Stimulated activated naive CD8-positive, alpha-beta T cell treated with anti-CD3 and anti-CD28 coated beads, Interleukin-15, Interleukin-2, amounts not matched to agents 100 ng/mL and 50 ng/mL, for 24 hours (primary cell): Measurements from ENCODE around the gene FKBP9.

ENCODE experiments used
- H3K27ac Mint-ChIP-seq: one replicate; pipeline ENCODE4 v1.8.0; 2021; ENCODE audit warnings: mild to moderate bottlenecking, mixed read lengths
- H3K27me3 Mint-ChIP-seq: one replicate; pipeline ENCODE4 v1.8.0; 2021; ENCODE audit warnings: mixed read lengths
- H3K36me3 Mint-ChIP-seq: one replicate; pipeline ENCODE4 v1.8.0; 2021; ENCODE audit warnings: low read depth, mixed read lengths
- H3K4me1 Mint-ChIP-seq: one replicate; pipeline ENCODE4 v1.8.0; 2021; ENCODE audit warnings: low read depth, mixed read lengths
- H3K4me3 Mint-ChIP-seq: one replicate; pipeline ENCODE4 v1.8.0; 2021; ENCODE audit warnings: mild to moderate bottlenecking, mixed read lengths
- H3K9me3 Mint-ChIP-seq: one replicate; pipeline ENCODE4 v1.8.0; 2021; ENCODE audit warnings: mixed read lengths

FKBP9 gene

DNA sequence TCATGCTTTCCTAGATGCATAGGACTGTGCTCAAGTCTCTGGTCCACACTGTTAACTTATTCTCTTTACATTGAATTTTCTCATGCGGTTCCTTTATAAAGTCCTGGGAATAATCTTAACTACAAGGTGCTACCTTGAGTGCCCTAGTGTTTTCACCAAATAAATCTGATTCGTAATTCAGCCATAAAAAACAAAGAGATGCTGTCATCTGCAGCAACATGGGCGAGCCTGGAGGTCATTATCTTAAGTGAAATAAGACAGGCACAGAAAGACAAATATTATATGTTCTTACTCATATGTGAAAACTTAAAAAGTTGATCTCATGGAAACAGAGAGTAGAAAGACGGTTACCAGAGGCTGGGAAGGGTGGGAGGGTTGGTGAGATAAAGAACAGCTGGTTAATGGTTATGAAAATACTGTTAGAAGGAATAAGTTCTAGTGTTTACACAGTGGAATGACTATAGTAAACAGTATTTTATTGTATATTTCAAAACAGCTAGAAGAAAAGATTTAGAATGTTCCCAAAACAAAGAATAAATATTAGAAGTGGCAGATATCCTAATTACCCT is 67.0 kb downstream of the FKBP9 start:
- Mint-ChIP-seq H3K9me3 (no peaks in the 10 kb centered on the region), H3K36me3 (peaks cover 52% of the 10 kb centered on the region), H3K27ac (no peak overlapping the region), H3K4me1 (no peaks in the 10 kb centered on the region), H3K4me3 (no peak overlapping the region), H3K27me3 (no peaks in the 10 kb centered on the region)

DNA sequence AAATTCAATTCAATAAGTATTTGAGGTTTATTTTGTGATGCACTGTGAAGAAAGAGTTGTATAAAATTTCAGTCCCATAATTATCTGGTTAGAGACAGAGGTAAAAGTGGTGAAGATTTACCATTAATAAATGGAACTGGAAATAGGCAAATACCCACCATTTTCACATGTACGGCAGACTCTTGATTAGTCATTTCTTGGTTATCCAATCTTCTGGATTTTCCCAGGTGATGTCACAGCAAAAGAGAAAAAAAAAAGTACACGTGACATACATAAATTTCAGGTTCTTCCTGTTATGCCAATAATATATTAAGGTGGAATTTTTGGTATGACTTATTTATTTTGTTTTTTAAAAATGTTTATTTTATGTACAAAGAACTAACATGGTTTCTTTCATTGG is 78.5 kb downstream of the FKBP9 start:
- peaks cover 19% of the 10 kb centered on the region for H3K36me3 Mint-ChIP-seq
- no peak overlapping the region for H3K4me3 Mint-ChIP-seq
- H3K9me3 Mint-ChIP-seq = no peaks in the 10 kb centered on the region
- no peaks in the 10 kb centered on the region for H3K27me3 Mint-ChIP-seq
- no peak overlapping the region for H3K27ac Mint-ChIP-seq
- H3K4me1 Mint-ChIP-seq = peaks cover 53% of the 10 kb centered on the region

DNA sequence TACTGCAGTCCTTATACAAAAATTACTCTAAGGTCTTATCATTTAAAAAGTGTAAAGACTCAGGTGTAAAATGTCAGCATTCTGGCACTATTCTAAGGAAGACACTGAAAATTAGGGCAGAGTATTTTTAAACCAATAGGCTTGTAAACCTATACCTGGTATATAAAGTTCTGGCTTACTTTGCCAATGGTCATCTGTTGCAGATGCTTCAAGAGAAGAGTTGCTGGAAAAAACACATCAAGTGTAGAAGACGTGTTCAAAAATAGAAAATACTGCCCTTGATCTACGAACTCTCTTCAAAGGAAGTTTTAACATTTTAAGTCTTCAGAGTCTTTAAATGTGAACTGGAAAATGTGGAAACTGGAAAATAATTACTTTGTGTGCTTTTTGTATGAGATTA is 81.4 kb downstream of the FKBP9 start:
- Mint-ChIP-seq H3K4me1 (peaks cover 67% of the 10 kb centered on the region), H3K36me3 (peaks cover 13% of the 10 kb centered on the region), H3K4me3 (peak overlapping the region; percentile 78), H3K9me3 (no peaks in the 10 kb centered on the region), H3K27ac (peak overlapping the region; percentile 83), H3K27me3 (no peaks in the 10 kb centered on the region)

DNA sequence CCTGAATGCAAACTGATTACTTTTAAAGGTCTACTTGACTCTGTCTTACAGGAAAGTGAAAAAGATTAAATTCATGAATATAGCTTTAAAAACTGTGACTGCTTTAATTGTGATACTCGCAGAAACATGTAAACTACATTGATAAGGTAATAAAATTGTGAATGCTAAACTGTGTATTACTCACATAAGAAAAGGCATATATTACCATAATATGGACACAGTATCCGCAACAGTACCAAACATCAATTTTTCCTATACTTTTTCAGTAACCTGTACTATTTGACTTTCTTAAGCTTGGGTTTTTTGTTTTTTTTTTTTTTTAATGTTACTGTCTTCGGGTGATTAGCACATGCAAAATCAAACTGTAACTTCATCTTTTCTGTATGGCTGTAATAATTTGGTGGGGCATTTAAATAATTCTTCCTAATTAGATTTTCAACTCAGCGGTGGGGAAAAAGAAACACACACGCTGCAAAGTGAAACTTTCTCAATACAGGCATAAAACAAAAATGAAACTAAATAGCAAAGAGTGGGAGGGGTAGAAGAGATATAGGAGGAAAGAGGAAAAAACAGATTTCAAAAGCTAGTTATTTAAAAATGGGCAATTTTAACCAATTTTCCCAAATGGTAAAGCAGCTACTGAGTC is 82.1 kb downstream of the FKBP9 start:
- Mint-ChIP-seq H3K4me1 (peaks cover 70% of the 10 kb centered on the region), H3K27ac (peak overlapping the region; percentile 83), H3K9me3 (no peaks in the 10 kb centered on the region), H3K36me3 (peaks cover 9% of the 10 kb centered on the region), H3K27me3 (no peaks in the 10 kb centered on the region), H3K4me3 (peak overlapping the region; percentile 78)

DNA sequence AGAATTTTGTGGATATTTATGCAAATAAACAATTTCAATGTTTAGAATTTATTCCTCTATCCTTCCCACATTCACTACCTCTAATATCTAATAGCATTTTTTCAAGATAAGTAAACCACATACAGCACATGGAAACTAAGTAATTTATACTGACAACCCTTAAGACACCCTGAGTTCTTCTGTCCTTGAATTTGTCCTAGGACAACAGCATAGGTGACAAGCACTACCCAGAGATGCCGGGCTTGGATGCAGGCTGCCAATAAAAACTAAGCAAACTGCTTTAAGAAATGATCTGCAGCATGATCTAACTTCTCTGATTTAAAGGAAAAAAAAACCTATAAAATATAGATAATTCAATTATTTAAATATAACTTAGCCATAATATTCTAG is 82.7 kb downstream of the FKBP9 start:
- Mint-ChIP-seq H3K36me3 (peaks cover 4% of the 10 kb centered on the region), H3K9me3 (no peaks in the 10 kb centered on the region), H3K27ac (peak overlapping the region; percentile 83), H3K4me3 (peak overlapping the region; percentile 78), H3K4me1 (peaks cover 70% of the 10 kb centered on the region), H3K27me3 (no peaks in the 10 kb centered on the region)

DNA sequence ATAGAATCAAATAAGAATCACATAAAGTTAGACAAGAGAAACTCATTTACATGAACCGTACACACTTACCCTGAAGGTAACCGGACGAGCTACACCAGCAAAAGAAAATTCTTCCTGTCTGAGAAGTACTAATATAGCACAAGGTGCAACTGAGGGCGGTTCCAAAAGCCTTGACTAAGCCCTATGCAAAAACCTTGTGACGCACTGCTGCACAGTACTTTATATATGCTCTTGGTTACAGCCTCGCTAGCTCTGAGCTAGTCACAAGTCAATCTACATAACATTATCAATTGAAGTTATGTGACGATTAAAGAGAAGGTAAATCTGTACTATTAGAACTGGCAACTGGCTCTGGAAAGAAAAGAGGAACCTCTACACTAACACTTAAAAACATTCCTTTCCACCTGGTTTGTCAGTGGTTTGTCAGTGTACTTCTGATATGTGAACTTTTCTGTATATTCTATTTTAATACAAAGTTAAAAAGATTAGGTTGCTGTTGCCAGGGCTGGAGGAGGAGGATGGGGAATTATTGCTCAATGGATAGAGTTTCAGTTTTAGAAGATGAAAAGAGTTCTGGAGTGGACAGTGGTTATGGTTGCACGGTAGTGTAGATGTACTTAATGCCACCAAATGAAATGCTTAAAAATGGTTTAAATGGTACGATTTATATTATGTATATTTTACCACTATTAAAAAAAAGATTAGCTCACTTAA is 83.7 kb downstream of the FKBP9 start:
- Mint-ChIP-seq H3K4me3 (peak overlapping the region; percentile 71), H3K27me3 (no peaks in the 10 kb centered on the region), H3K9me3 (no peaks in the 10 kb centered on the region), H3K27ac (peak overlapping the region; percentile 61), H3K4me1 (peaks cover 70% of the 10 kb centered on the region), H3K36me3 (peaks cover 4% of the 10 kb centered on the region)

DNA sequence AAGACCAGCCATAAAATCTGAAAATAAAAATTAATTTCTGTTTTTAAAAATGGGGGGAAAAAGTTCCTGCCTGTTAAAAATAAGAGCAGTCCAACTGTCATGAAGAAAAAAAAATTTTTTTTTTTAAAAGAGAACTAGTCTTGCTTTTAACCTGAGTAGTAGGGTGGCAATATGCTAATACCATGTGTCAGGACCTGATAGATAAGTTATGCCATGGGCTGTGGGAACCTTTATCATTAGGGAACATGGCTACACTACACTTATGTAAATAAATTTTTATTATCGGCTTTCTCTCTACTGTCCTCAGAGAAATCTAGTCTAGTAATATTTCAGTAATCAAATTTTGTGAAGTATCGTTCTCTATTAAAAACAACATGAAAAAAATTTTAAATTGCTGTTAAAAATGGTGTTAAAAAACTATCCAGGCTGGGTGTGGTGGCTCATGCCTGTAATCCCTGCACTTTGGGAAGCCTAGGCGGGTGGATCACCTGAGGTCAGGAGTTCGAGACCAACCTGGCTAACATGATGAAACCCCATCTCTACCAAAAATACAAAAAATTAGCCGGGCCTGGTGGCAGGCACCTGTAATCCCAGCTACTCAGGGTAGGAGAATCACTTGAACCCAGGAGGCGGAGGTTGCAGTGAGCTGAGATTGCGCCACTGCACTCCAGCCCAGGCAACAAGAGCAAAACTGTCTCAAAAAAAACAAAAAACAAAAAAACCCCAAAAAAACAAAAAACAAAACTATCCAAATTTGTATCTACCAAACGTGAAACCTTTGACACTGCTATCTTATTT is 84.6 kb downstream of the FKBP9 start:
- Mint-ChIP-seq H3K27ac (no peak overlapping the region), H3K4me3 (no peak overlapping the region), H3K36me3 (peaks cover 7% of the 10 kb centered on the region), H3K9me3 (no peaks in the 10 kb centered on the region), H3K4me1 (peaks cover 67% of the 10 kb centered on the region), H3K27me3 (no peaks in the 10 kb centered on the region)

DNA sequence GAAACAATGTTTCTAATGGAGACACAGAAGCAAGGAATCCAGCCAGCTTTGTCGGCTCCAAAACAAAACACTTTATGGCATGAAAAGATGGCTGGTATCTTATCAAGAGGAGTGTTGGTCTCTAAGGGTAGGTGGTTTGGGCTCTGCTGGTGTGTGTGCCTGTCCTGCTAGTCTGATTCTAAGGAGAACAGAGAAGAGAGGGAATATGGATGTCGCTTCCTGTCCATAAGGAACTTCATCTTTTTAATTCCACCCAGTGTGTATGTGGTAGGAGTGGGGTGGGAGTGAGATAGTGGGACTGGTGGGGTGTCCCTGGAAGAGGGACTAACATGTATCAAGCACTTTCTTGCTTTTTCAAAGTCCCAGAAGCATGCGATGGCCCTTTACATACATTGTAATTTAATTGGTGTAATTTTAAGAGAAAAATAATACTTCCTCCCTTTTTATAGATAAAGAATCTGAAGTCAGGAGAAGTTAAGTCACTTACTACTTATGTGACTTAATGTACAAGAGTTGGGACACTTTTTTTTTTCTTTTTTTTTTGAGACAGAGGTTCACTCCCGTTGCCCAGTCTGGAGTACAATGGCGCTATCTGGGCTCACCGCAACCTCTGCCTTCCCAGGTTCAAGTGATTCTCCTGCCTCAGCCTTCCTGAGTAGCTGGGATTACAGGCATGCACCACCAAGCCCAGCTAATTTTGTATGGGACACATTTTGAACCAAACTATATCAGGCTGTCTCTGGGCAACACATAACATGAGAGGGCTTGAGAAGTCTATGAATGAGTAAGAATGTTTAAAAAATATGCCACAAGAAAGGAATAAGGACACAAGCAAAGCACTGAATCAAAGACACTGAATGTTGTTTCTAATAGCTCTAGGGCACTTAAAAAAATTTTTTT is 86.5 kb downstream of the FKBP9 start:
- peak overlapping the region; percentile 58 for H3K27ac Mint-ChIP-seq
- peaks cover 7% of the 10 kb centered on the region for H3K36me3 Mint-ChIP-seq
- peaks cover 63% of the 10 kb centered on the region for H3K4me1 Mint-ChIP-seq
- no peaks in the 10 kb centered on the region for H3K9me3 Mint-ChIP-seq
- H3K4me3 Mint-ChIP-seq = no peak overlapping the region
- H3K27me3 Mint-ChIP-seq = no peaks in the 10 kb centered on the region

DNA sequence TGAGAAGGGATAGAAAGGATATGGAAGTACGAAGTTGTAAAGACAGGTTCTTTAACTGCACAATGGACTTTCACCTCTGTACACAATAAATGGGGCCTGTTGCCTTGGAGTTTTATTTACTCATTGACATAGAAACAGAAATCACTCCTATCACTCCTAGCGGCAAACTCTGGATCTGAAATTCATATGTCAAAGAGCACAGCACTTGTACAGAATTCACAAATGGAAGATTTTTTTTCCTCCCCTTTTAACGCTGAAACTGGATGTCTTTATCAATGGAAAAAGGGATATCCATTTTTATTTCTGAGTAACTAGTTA is 87.1 kb downstream of the FKBP9 start:
- H3K27me3 Mint-ChIP-seq = no peaks in the 10 kb centered on the region
- H3K36me3 Mint-ChIP-seq = peaks cover 7% of the 10 kb centered on the region
- no peak overlapping the region for H3K4me3 Mint-ChIP-seq
- no peaks in the 10 kb centered on the region for H3K9me3 Mint-ChIP-seq
- H3K27ac Mint-ChIP-seq = peak overlapping the region; percentile 58
- H3K4me1 Mint-ChIP-seq = peaks cover 62% of the 10 kb centered on the region

DNA sequence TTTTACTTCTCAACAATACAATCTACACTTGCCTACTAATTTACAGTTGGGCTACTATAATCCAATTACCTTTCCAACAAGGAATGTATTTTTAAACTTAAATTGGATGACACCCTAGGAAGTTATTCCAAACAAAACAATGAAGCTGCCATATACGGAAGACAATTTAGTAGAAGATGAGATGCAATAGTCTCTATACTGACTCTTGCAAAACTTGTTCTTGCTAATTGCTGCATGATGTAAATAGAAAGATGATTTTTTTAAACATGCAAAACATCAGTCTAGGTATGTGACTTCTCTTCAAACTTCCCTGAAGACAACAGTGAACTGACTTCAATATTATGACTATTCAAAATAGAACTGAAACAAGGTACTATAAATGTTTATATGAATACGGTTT is 87.7 kb downstream of the FKBP9 start:
- no peak overlapping the region for H3K4me3 Mint-ChIP-seq
- H3K4me1 Mint-ChIP-seq = peaks cover 55% of the 10 kb centered on the region
- H3K27ac Mint-ChIP-seq = no peak overlapping the region
- H3K9me3 Mint-ChIP-seq = no peaks in the 10 kb centered on the region
- H3K27me3 Mint-ChIP-seq = no peaks in the 10 kb centered on the region
- peaks cover 7% of the 10 kb centered on the region for H3K36me3 Mint-ChIP-seq

DNA sequence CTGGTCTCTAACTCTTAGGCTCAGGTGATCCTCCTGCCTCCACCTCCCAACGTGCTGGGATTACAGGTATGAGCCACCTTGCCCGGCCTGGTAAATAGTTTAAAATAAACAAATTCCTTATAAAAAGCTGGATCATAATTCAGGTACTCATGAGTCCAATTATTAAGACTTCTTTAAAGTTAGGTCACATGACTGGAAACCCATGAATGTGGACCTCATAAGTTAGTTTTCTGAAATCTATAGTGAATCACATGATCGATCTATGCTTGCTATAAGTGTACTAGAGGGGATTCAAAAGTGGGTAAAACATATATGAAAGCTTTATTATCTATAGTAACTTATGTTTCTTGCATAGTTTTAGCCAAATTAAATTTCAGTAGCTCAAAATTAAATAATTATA is 91.0 kb downstream of the FKBP9 start:
- Mint-ChIP-seq H3K4me3 (no peak overlapping the region), H3K36me3 (peaks cover 7% of the 10 kb centered on the region), H3K27me3 (no peaks in the 10 kb centered on the region), H3K27ac (no peak overlapping the region), H3K4me1 (peaks cover 63% of the 10 kb centered on the region), H3K9me3 (no peaks in the 10 kb centered on the region)

DNA sequence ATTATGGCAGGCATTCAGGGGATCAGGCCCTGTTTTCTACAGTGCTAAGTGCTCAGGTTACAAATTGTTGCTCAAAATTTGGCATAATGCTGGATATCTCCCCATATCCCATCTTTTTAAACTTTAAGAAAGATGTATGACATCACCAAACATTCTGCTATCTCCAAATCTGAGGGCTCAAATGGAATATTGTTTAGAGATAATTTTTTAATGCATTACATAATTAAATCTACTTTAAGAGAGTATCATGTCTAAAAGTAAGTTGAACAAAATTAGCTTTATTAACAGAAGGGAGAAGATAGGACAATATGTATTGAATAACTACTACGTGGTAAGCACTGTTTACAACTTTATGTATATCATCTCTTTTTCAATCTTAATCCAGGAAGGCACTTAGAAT is 91.5 kb downstream of the FKBP9 start:
- Mint-ChIP-seq H3K4me3 (no peak overlapping the region), H3K27ac (no peak overlapping the region), H3K36me3 (peaks cover 9% of the 10 kb centered on the region), H3K27me3 (no peaks in the 10 kb centered on the region), H3K9me3 (no peaks in the 10 kb centered on the region), H3K4me1 (peaks cover 63% of the 10 kb centered on the region)

DNA sequence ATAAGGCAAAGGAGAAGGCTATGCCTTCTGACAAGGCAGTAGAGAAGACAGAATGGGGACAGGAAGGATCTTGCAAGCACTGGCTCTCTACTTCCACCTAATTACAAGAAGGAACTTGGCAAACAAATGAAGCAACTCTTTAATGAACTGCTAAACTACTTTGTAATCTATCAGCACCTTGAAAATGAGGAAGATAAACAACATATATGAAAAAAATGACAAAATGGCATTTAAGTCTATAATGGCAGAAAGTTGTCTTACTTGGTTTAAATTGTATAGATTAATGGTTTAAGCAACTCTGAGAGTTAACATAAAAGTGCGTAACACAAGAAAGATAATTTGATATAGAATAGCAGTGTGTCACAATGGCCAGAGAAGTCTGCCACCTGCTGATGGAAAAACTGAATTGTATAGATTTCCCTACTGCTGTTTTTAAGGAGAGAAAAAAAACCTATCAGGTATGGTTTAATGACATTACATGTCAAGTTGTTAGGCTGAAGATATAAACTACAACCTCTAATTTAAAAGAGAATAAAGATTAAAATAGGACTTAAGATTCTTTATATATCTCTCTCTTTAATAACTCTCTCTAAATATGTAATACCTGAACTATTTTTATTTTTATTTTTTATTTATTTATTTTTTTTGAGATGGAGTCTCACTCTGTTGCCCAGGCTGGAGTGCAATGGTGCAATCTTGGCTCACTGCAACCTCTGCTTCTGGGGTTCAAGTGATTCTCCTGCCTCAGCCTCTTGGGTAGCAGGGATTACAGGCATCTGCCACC is 93.5 kb downstream of the FKBP9 start:
- Mint-ChIP-seq H3K27ac (no peak overlapping the region), H3K9me3 (no peaks in the 10 kb centered on the region), H3K27me3 (no peaks in the 10 kb centered on the region), H3K4me1 (peaks cover 68% of the 10 kb centered on the region), H3K36me3 (peaks cover 8% of the 10 kb centered on the region), H3K4me3 (no peak overlapping the region)

DNA sequence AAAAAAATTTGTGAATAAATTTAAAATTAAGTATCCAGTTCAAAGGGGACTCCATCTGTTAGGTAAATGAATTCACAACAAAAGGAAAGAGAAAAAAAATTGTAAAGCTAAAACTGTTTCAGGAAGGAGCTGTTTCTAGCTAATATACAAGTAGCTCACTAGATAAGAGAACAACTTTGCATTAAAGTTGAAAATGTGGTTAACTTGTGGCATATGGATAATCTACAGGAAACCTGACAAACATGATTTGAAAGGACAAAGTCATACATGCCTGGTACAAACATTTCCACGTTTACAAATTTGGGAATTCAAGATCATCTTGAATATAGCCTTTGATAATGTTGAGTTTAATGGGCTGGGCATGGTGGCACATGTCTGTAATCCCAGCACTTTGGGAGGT is 96.5 kb downstream of the FKBP9 start:
- Mint-ChIP-seq H3K27ac (peak overlapping the region; percentile 76), H3K9me3 (no peaks in the 10 kb centered on the region), H3K36me3 (peaks cover 19% of the 10 kb centered on the region), H3K27me3 (no peaks in the 10 kb centered on the region), H3K4me1 (peaks cover 68% of the 10 kb centered on the region), H3K4me3 (no peak overlapping the region)
